ENCODE measurements around the gene MCC.

Gene MCC

GRCh38 chr5:113127021-113127420 lies 361.2 kb downstream of the MCC start:
- DNase-seq, result no peak

- no peak for DNase-seq
These were observed 362.9 kb downstream of the MCC start for GRCh38 chr5:113125371-113125770.

GRCh38 chr5:113124914-113125313 lies 363.3 kb downstream of the MCC start:
- DNase-seq, result no peak

- DNase-seq, result no peak
These were observed 364.0 kb downstream of the MCC start for GRCh38 chr5:113124265-113124664.

GRCh38 chr5:113123618-113124017 lies 364.6 kb downstream of the MCC start:
- DNase-seq, result no peak

GRCh38 chr5:113122053-113122452 lies 366.2 kb downstream of the MCC start:
- no peak for DNase-seq

GRCh38 chr5:113119246-113119924 lies 368.9 kb downstream of the MCC start:
- no peak for DNase-seq

- no peak for DNase-seq
These were observed 369.5 kb downstream of the MCC start for GRCh38 chr5:113118765-113119164.

- no peak for DNase-seq
These were observed 370.0 kb downstream of the MCC start for GRCh38 chr5:113118298-113118697.

GRCh38 chr5:113117543-113118115 lies 370.6 kb downstream of the MCC start:
- DNase-seq, result no peak

GRCh38 chr5:113115956-113116355 lies 372.3 kb downstream of the MCC start:
- DNase-seq, result no peak

GRCh38 chr5:113115061-113115460 lies 373.2 kb downstream of the MCC start:
- DNase-seq, result no peak

- no peak for DNase-seq
These were observed 373.7 kb downstream of the MCC start for GRCh38 chr5:113114559-113114958.

- DNase-seq, result no peak
These were observed 375.8 kb downstream of the MCC start for GRCh38 chr5:113112435-113112834.

- no peak for DNase-seq
These were observed 378.1 kb downstream of the MCC start for GRCh38 chr5:113110117-113110516.

- DNase-seq, result no peak
These were observed 378.9 kb downstream of the MCC start for GRCh38 chr5:113109344-113109743.

GRCh38 chr5:113108485-113108884 lies 379.8 kb downstream of the MCC start:
- DNase-seq, result no peak

- no peak for DNase-seq
These were observed 381.4 kb downstream of the MCC start for GRCh38 chr5:113106821-113107220.

- no peak for DNase-seq
These were observed 382.5 kb downstream of the MCC start for GRCh38 chr5:113105693-113106280.

GRCh38 chr5:113103330-113103729 lies 384.9 kb downstream of the MCC start:
- DNase-seq, result no peak

- no peak for DNase-seq
These were observed 386.1 kb downstream of the MCC start for GRCh38 chr5:113102121-113102531.

GRCh38 chr5:113100981-113101380 lies 387.3 kb downstream of the MCC start:
- DNase-seq, result no peak

- peak; percentile 28 for DNase-seq
These were observed 388.4 kb downstream of the MCC start for GRCh38 chr5:113099822-113100221.

GRCh38 chr5:113098378-113098777 lies 389.9 kb downstream of the MCC start:
- no peak for DNase-seq

- no peak for DNase-seq
These were observed 392.4 kb downstream of the MCC start for GRCh38 chr5:113095831-113096230.
